Upper lobe of left lung (tissue), 4 donors: ENCODE measurements around the gene CDH18.

ENCODE experiments used
- CTCF ChIP-seq, 6 experiments: fragments of 450-650 bp in 4 of 6; fragments of 200-600 bp in 2 of 6; sonication (generic) in 2 of 6; IDR thresholded peaks; one replicate each; pipeline ENCODE4 v1.5.1; 2016 to 2019; ENCODE audit warnings: antibody characterized with exemption in 6 of 6
- POLR2A ChIP-seq, 4 donors: fragments of 450-650 bp; IDR thresholded peaks; one replicate each; pipeline ENCODE4 v1.5.1; 2016 to 2017; ENCODE audit warnings: antibody characterized with exemption in 4 of 4, mild to moderate bottlenecking in 2 of 4

GRCh38 chr5:19975795-19976194 is 12.2 kb downstream of the CDH18 start:
- TF ChIP-seq CTCF (IDR thresholded peaks at IDR 0.05) (no peak), POLR2A (IDR thresholded peaks at IDR 0.05) (no peak)
